Epithelial cell of proximal tubule (primary cell): Measurements from ENCODE around the gene RALGPS1. TPM values are rescaled to one million over a fixed set of nuclear protein-coding genes. Genes with fewer than 3 reads are reported as not detected.
A peak's percentile ranks its signal among the peaks of the same experiment; 100 is the strongest.

Source experiments
- DNase-seq: peaks from one replicate; pipeline ENCODE4 v3.0.0-alpha.2; 2011; ENCODE audit warnings: low read depth
- H3K4me3 ChIP-seq: 2 replicates; pipeline ENCODE4 v1.5.1; 2011; ENCODE audit warnings: low read depth, mild to moderate bottlenecking, low read length
- CTCF ChIP-seq: conservative IDR thresholded peaks from 2 replicates; pipeline ENCODE4 v1.5.1; 2012; ENCODE audit warnings: low read depth, mild to moderate bottlenecking, low read length
- total RNA-seq: library from RNA; depleted of rRNA; stranded (reverse); fragments of >200 nt; gene quantifications from 2 replicates; pipeline ENCODE4 v1.2.3, GENCODE V29; 2015

RALGPS1 gene
- total RNA-seq, 1 donor from 2014 or later: 4.0 TPM

- no peak for DNase-seq
- no peak overlapping the region for H3K4me3 ChIP-seq
- TF ChIP-seq CTCF: peak; percentile 97
Observed at GRCh38 chr9:126965541-126966428, 51.2 kb downstream of the RALGPS1 start.

GRCh38 chr9:126971261-126971660, 56.7 kb downstream of the RALGPS1 start:
- DNase-seq: no peak
- no peak overlapping the region for H3K4me3 ChIP-seq
- TF ChIP-seq CTCF: no peak

- DNase-seq: no peak
- no peak overlapping the region for H3K4me3 ChIP-seq
- TF ChIP-seq CTCF: no peak
Observed at GRCh38 chr9:126973651-126974529, 59.3 kb downstream of the RALGPS1 start.

GRCh38 chr9:126974594-126974993, 60.0 kb downstream of the RALGPS1 start:
- H3K4me3 ChIP-seq: no peak overlapping the region
- no peak for DNase-seq
- no peak for TF ChIP-seq CTCF

GRCh38 chr9:126975327-126976220, 61.0 kb downstream of the RALGPS1 start:
- TF ChIP-seq CTCF: no peak

GRCh38 chr9:126979461-126979860, 64.9 kb downstream of the RALGPS1 start:
- DNase-seq: no peak
- no peak for TF ChIP-seq CTCF
- H3K4me3 ChIP-seq: no peak overlapping the region

More at GRCh38 chr9:126975327-126976220, 61.0 kb downstream of the RALGPS1 start:
- no peak overlapping the region for H3K4me3 ChIP-seq
- no peak for DNase-seq
